ENCODE measurements around the gene TEK.

GRCh38 chr9:27188426-27188825, 79.4 kb downstream of the TEK start:
- TF ChIP-seq, protein P1, sequence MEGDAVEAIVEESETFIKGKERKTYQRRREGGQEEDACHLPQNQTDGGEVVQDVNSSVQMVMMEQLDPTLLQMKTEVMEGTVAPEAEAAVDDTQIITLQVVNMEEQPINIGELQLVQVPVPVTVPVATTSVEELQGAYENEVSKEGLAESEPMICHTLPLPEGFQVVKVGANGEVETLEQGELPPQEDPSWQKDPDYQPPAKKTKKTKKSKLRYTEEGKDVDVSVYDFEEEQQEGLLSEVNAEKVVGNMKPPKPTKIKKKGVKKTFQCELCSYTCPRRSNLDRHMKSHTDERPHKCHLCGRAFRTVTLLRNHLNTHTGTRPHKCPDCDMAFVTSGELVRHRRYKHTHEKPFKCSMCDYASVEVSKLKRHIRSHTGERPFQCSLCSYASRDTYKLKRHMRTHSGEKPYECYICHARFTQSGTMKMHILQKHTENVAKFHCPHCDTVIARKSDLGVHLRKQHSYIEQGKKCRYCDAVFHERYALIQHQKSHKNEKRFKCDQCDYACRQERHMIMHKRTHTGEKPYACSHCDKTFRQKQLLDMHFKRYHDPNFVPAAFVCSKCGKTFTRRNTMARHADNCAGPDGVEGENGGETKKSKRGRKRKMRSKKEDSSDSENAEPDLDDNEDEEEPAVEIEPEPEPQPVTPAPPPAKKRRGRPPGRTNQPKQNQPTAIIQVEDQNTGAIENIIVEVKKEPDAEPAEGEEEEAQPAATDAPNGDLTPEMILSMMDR (conservative IDR thresholded peaks at IDR 0.05 in 1 of 2, IDR thresholded peaks at IDR 0.05 in 1 of 2; ENCODE audit: extremely low read depth in 1 of 2, insufficient read depth in 1 of 2, low read depth in 1 of 2, low read length in 2 of 2), result no peak
- TF ChIP-seq EZH2 (IDR thresholded peaks at IDR 0.05; ENCODE audit: borderline replicate concordance, low read length), result no peak

Measured in mammary epithelial cell (primary cell).